ENCODE measurements around the gene SLC16A2.

Gene SLC16A2

GRCh38 chrX:74545880-74546523 lies 124.7 kb downstream of the SLC16A2 start:
- DNase-seq, result no peak

GRCh38 chrX:74546984-74547383 lies 125.7 kb downstream of the SLC16A2 start:
- no peak for DNase-seq

- peak; percentile 48 for DNase-seq
Measured at GRCh38 chrX:74550295-74550802, 129.1 kb downstream of the SLC16A2 start.

- no peak for DNase-seq
Measured at GRCh38 chrX:74551934-74552333, 130.6 kb downstream of the SLC16A2 start.

- no peak for DNase-seq
Measured at GRCh38 chrX:74557378-74557777, 136.1 kb downstream of the SLC16A2 start.

GRCh38 chrX:74578137-74578536 lies 156.8 kb downstream of the SLC16A2 start:
- no peak for DNase-seq

- DNase-seq, result no peak
Measured at GRCh38 chrX:74579597-74580198, 158.4 kb downstream of the SLC16A2 start.
